Esophagus muscularis mucosa (tissue), 3 donors: ENCODE measurements around the gene SCNN1B.
"Not testable (repeated sequence)": the region's sequence is repeated elsewhere in the genome, so short reads cannot be mapped to it uniquely, and the experiment has no call there.

Source experiments
- CTCF ChIP-seq, 3 experiments: fragments of 200-600 bp in 2 of 3; fragments of 450-650 bp in 1 of 3; sonication (generic) in 2 of 3; IDR thresholded peaks; one replicate each; pipeline ENCODE4 v1.5.1; 2017 to 2019; ENCODE audit warnings: antibody characterized with exemption in 3 of 3, mild to moderate bottlenecking in 2 of 3, moderate library complexity in 1 of 3
- POLR2AphosphoS5 ChIP-seq, 2 donors: sonication (generic); formaldehyde crosslinking; IDR thresholded peaks; one replicate each; pipeline ENCODE4 v1.6.1; 2017; ENCODE audit warnings: antibody characterized with exemption in 2 of 2

- not testable (repeated sequence) for TF ChIP-seq CTCF, POLR2AphosphoS5 (IDR thresholded peaks at IDR 0.05)
These were observed 48.5 kb upstream of the SCNN1B start for GRCh38 chr16:23253650-23254049.
